H9 (cell line): ENCODE measurements around the gene PTPRN2. TPM values are rescaled to one million over a fixed set of nuclear protein-coding genes. Genes with fewer than 3 reads are reported as not detected.

Source experiments
- DNase-seq: peaks from one replicate; pipeline ENCODE4 v3.0.0-alpha.2; 2017
- H2AFZ ChIP-seq: one replicate; pipeline ENCODE4 v1.6.1; 2013; ENCODE audit warnings: mild to moderate bottlenecking, low read length, control low read depth, moderate library complexity
- H2AK5ac ChIP-seq: 2 replicates; pipeline ENCODE4 v1.6.1; 2013; ENCODE audit warnings: low read length, control low read depth, mixed read lengths; ENCODE audit not compliant: insufficient read length
- H2BK120ac ChIP-seq: one replicate; pipeline ENCODE4 v1.6.1; 2013; ENCODE audit warnings: low read depth, mild to moderate bottlenecking, low read length, control low read depth, inconsistent platforms; ENCODE audit not compliant: poor library complexity, severe bottlenecking
- H2BK12ac ChIP-seq: 2 replicates; pipeline ENCODE4 v1.6.1; 2013; ENCODE audit warnings: low read length, control low read depth, mixed read lengths, low read depth; ENCODE audit not compliant: insufficient read length
- H2BK15ac ChIP-seq: 2 replicates; pipeline ENCODE4 v1.6.1; 2013; ENCODE audit warnings: low read depth, low read length, control low read depth
- H2BK20ac ChIP-seq: one replicate; pipeline ENCODE4 v1.6.1; 2013; ENCODE audit warnings: low read depth, mild to moderate bottlenecking, low read length, control low read depth, inconsistent platforms; ENCODE audit not compliant: poor library complexity, severe bottlenecking
- H2BK5ac ChIP-seq: 2 replicates; pipeline ENCODE4 v1.6.1; 2013; ENCODE audit warnings: low read length, control low read depth, mixed read lengths; ENCODE audit not compliant: insufficient read length
- H3K14ac ChIP-seq: 2 replicates; pipeline ENCODE4 v1.6.1; 2013; ENCODE audit warnings: low read length, control low read depth; ENCODE audit not compliant: insufficient read depth
- H3K18ac ChIP-seq: 2 replicates; pipeline ENCODE4 v1.6.1; 2013; ENCODE audit warnings: low read depth, mild to moderate bottlenecking, mixed read lengths, low read length, control low read depth; ENCODE audit not compliant: insufficient read length
- H3K23ac ChIP-seq: 2 replicates; pipeline ENCODE4 v1.6.1; 2013; ENCODE audit warnings: low read length, control low read depth, mixed read lengths, low read depth; ENCODE audit not compliant: insufficient read length
- H3K23me2 ChIP-seq: 2 replicates; pipeline ENCODE4 v1.6.1; 2013; ENCODE audit warnings: low read depth, mild to moderate bottlenecking, mixed read lengths, low read length, control low read depth; ENCODE audit not compliant: insufficient read length, poor library complexity, severe bottlenecking
- H3K27ac ChIP-seq: 2 replicates; pipeline ENCODE4 v1.5.1; 2013; ENCODE audit warnings: low read length, control low read depth, mixed read lengths, low read depth; ENCODE audit not compliant: insufficient read length
- H3K27me3 ChIP-seq: 2 replicates; pipeline ENCODE4 v1.6.1; 2013; ENCODE audit warnings: low read length, control low read depth, inconsistent platforms; ENCODE audit not compliant: insufficient read depth
- H3K4ac ChIP-seq: 2 replicates; pipeline ENCODE4 v1.6.1; 2013; ENCODE audit warnings: low read depth, mild to moderate bottlenecking, control low read depth, inconsistent platforms, low read length, moderate library complexity
- H3K4me1 ChIP-seq: 2 replicates; pipeline ENCODE4 v1.6.1; 2013; ENCODE audit warnings: low read length, control low read depth, inconsistent platforms; ENCODE audit not compliant: insufficient read depth
- H3K4me2 ChIP-seq: 2 replicates; pipeline ENCODE4 v1.6.1; 2013; ENCODE audit warnings: low read length, control low read depth, mixed read lengths; ENCODE audit not compliant: insufficient read length, insufficient read depth
- H3K56ac ChIP-seq: 2 replicates; pipeline ENCODE4 v1.6.1; 2013; ENCODE audit warnings: low read depth, mild to moderate bottlenecking, mixed read lengths, low read length, control low read depth; ENCODE audit not compliant: insufficient read length
- H3K79me1 ChIP-seq: 2 replicates; pipeline ENCODE4 v1.6.1; 2013; ENCODE audit warnings: low read depth, mild to moderate bottlenecking, moderate library complexity, low read length, control low read depth, inconsistent platforms; ENCODE audit not compliant: insufficient read depth, poor library complexity, severe bottlenecking
- H3K79me2 ChIP-seq: 2 replicates; pipeline ENCODE4 v1.6.1; 2013; ENCODE audit warnings: low read length, control low read depth, inconsistent platforms; ENCODE audit not compliant: insufficient read depth
- H3K9ac ChIP-seq: 2 replicates; pipeline ENCODE4 v1.6.1; 2013; ENCODE audit warnings: low read length, control low read depth, mixed read lengths; ENCODE audit not compliant: insufficient read length; ENCODE audit errors: extremely low read depth
- H3K9me3 ChIP-seq: one replicate; pipeline ENCODE4 v1.6.1; 2013; ENCODE audit warnings: low read depth, low read length, inconsistent platforms; ENCODE audit not compliant: control insufficient read depth
- H3T11ph ChIP-seq: one replicate; pipeline ENCODE4 v1.6.1; 2013; ENCODE audit warnings: mild to moderate bottlenecking, low read length, control low read depth, inconsistent platforms
- H4K20me1 ChIP-seq: one replicate; pipeline ENCODE4 v1.6.1; 2013; ENCODE audit not compliant: control insufficient read depth, insufficient read length, insufficient read depth
- H4K5ac ChIP-seq: 2 replicates; pipeline ENCODE4 v1.6.1; 2013; ENCODE audit warnings: low read depth, mild to moderate bottlenecking, mixed read lengths, low read length, control low read depth; ENCODE audit not compliant: insufficient read length
- H4K8ac ChIP-seq: replicated peaks from 2 replicates; pipeline ENCODE4 v1.6.1; 2013; ENCODE audit warnings: low read length, control low read depth, mixed read lengths, low read depth; ENCODE audit not compliant: insufficient read length
- H4K91ac ChIP-seq: 2 replicates; pipeline ENCODE4 v1.6.1; 2013; ENCODE audit warnings: low read depth, mild to moderate bottlenecking, moderate library complexity, mixed read lengths, low read length, control low read depth; ENCODE audit not compliant: insufficient read length
- H3K27ac Mint-ChIP-seq, 3 experiments: 2 replicates in 2 of 3; 3 replicates in 1 of 3; pipeline ENCODE4 v1.8.0; 2020 to 2021; ENCODE audit warnings: mixed read lengths in 3 of 3, mild to moderate bottlenecking in 1 of 3, moderate library complexity in 1 of 3
- H3K27me3 Mint-ChIP-seq: 2 replicates; pipeline ENCODE4 v1.8.0; 2021; ENCODE audit warnings: low read depth, mild to moderate bottlenecking, moderate library complexity, mixed read lengths
- H3K36me3 Mint-ChIP-seq, 3 experiments: 2 replicates in 2 of 3; 3 replicates in 1 of 3; pipeline ENCODE4 v1.8.0; 2020 to 2021; ENCODE audit warnings: low read depth in 3 of 3, mixed read lengths in 3 of 3; ENCODE audit not compliant: insufficient read depth in 1 of 3
- H3K4me1 Mint-ChIP-seq, 2 experiments: 2 replicates each; pipeline ENCODE4 v1.8.0; 2020; ENCODE audit warnings: mixed read lengths in 2 of 2
- H3K4me3 Mint-ChIP-seq, 2 experiments: 2 replicates in 1 of 2; 3 replicates in 1 of 2; pipeline ENCODE4 v1.8.0; 2020 to 2021; ENCODE audit warnings: mild to moderate bottlenecking in 2 of 2, mixed read lengths in 2 of 2, moderate library complexity in 1 of 2
- H3K9me3 Mint-ChIP-seq, 2 experiments: 2 replicates in 1 of 2; 3 replicates in 1 of 2; pipeline ENCODE4 v1.8.0; 2020; ENCODE audit warnings: mild to moderate bottlenecking in 2 of 2, mixed read lengths in 2 of 2, moderate library complexity in 1 of 2
- WGBS: extraction: QIAGEN DNeasy Blood & Tissue Kit; methylation state at CpG from one replicate; pipeline ENCODE4 v1.1.7; 2013; ENCODE audit warnings: missing lambda C conversion rate, low lambda C conversion rate, mixed read lengths; ENCODE audit not compliant: insufficient read length; ENCODE audit errors: extremely low coverage; 5-methylcytosine and 5-hydroxymethylcytosine counted together
- total RNA-seq: library from RNA; stranded (reverse); gene quantifications from 2 replicates; pipeline ENCODE4 v1.2.1, GENCODE V29; 2021
- TF ChIP-seq, protein P1 (sequence below): fragments of 200-600 bp; sonication (generic); conservative IDR thresholded peaks from 3 replicates; pipeline ENCODE4 v1.8.0; 2021; ENCODE audit warnings: antibody characterized with exemption, mild to moderate bottlenecking

The PTPRN2 gene
- total RNA-seq, 1 experiment from 2014 or later, result 5.2 TPM

DNA sequence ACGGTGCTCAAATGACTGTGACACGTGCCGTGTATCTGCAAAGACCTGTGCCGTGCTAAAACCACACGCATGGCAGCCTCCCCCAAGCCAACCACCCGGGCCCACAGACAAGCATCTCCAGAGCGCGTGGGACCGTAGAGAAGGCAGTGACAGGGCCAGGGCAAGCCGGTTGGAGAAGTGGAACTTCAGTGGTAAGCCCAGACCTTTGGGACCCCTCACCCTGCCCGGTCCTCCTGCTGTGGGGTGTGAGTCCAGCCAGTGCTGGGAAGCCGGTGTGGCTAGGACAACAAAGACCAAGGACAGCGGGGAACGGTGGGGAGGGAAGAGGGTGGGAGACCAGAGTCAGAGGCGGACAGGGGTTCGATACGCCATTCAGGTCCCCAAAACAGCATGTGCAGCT, 774.6 kb downstream of the PTPRN2 start:
- Histone ChIP-seq H3K23ac (no peak overlapping the region), H2AK5ac (no peak overlapping the region), H2AFZ (no peak overlapping the region), H4K8ac (no peak overlapping the region), H3K23me2 (no peaks in the 10 kb centered on the region), H3K4me2 (no peak overlapping the region), H2BK5ac (no peak overlapping the region), H2BK12ac (no peak overlapping the region), H3K4me1 (no peaks in the 10 kb centered on the region; the same call in 1 of the 2 replicates), H3K4ac (no peak overlapping the region), H2BK15ac (no peak overlapping the region), H4K5ac (no peak overlapping the region), H3K79me1 (no peaks in the 10 kb centered on the region), H2BK20ac (no peak overlapping the region), H4K20me1 (no peaks in the 10 kb centered on the region), H3K14ac (no peak overlapping the region), H3K27me3 (no peaks in the 10 kb centered on the region; the same call in 1 of the 2 replicates), H3K18ac (no peak overlapping the region), H3K56ac (no peak overlapping the region), H3T11ph (no peak overlapping the region), H3K27ac (no peak overlapping the region), H2BK120ac (no peak overlapping the region), H3K79me2 (no peaks in the 10 kb centered on the region), H4K91ac (no peak overlapping the region), H3K9ac (no peak overlapping the region), H3K9me3 (peaks cover 15% of the 10 kb centered on the region)
- no CpG with 5 or more reads among the region's 17 CpGs for WGBS
- Mint-ChIP-seq H3K27me3 (peaks cover 3% of the 10 kb centered on the region), H3K4me3 (no peak overlapping the region), H3K36me3 (peaks cover 10 to 22% (median 11%) of the 10 kb centered on the region in 3 experiments), H3K4me1 (peaks cover 2 to 7% of the 10 kb centered on the region in 2 experiments; a peak in 3 of 4 replicates), H3K27ac (peak overlapping the region in 1 of 3 experiments; percentile 48; a peak in 1 of 7 replicates), H3K9me3 (peaks cover 21 to 24% of the 10 kb centered on the region in 2 experiments)
- TF ChIP-seq, protein P1, sequence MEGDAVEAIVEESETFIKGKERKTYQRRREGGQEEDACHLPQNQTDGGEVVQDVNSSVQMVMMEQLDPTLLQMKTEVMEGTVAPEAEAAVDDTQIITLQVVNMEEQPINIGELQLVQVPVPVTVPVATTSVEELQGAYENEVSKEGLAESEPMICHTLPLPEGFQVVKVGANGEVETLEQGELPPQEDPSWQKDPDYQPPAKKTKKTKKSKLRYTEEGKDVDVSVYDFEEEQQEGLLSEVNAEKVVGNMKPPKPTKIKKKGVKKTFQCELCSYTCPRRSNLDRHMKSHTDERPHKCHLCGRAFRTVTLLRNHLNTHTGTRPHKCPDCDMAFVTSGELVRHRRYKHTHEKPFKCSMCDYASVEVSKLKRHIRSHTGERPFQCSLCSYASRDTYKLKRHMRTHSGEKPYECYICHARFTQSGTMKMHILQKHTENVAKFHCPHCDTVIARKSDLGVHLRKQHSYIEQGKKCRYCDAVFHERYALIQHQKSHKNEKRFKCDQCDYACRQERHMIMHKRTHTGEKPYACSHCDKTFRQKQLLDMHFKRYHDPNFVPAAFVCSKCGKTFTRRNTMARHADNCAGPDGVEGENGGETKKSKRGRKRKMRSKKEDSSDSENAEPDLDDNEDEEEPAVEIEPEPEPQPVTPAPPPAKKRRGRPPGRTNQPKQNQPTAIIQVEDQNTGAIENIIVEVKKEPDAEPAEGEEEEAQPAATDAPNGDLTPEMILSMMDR, result no peak
- no peak for DNase-seq
